ENCODE results near the gene TMTC1.

- TF ChIP-seq TCF4 (CRISPR knock-in tag; IDR thresholded peaks at IDR 0.05; ENCODE audit: borderline replicate concordance) (no peak), CREB5 (CRISPR knock-in tag; IDR thresholded peaks at IDR 0.05; ENCODE audit: low read depth) (no peak)
These were observed 31.6 kb downstream of the TMTC1 start for GRCh38 chr12:29752121-29752520.
